ENCODE results near the gene FLOT1. TPM values are rescaled to one million over a fixed set of nuclear protein-coding genes. Genes with fewer than 3 reads are reported as not detected.
"Not testable (repeated sequence)": the region's sequence is repeated elsewhere in the genome, so short reads cannot be mapped to it uniquely, and the experiment has no call there.

Gene FLOT1
- total RNA-seq, 1 donor from 2014 or later: 71.5 TPM

DNA sequence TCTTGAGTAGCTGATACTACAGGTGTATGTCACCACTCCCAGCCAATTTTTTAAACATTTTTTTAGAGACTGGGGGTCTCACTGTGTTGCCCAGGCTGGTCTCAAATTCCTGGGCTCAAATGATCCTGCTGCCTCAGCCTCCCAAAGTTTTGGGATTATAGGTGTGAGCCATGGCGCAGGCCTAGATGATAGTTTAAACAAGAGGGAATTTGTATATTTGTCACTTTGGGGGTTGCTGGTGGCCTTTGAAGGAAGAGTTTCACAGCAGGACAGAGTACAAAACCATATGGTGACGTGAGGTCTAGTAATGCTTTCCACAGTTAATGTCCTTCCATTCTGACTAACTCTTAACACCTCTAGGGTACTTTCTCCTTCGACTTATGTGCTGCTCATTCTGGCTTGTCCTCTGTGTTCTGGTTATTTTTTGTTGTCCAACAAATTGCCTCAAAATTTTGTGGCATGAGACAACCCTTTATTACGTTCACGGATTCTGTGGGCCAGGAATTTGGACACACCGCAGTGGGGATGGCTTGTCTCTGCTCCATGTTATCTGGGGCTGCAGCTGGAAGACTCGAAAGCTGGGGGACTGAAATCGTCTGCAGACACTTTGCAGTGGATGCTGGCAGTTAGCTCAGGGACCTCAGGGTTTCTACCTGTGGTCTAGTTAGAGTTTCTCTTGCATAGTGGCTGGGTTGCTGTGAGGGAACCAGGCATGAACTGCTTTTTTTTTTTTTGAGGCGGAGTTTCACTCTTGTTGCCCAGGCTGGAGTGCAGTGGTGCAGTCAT is 24.9 kb upstream of the FLOT1 start:
- DNase-seq: no peak

DNA sequence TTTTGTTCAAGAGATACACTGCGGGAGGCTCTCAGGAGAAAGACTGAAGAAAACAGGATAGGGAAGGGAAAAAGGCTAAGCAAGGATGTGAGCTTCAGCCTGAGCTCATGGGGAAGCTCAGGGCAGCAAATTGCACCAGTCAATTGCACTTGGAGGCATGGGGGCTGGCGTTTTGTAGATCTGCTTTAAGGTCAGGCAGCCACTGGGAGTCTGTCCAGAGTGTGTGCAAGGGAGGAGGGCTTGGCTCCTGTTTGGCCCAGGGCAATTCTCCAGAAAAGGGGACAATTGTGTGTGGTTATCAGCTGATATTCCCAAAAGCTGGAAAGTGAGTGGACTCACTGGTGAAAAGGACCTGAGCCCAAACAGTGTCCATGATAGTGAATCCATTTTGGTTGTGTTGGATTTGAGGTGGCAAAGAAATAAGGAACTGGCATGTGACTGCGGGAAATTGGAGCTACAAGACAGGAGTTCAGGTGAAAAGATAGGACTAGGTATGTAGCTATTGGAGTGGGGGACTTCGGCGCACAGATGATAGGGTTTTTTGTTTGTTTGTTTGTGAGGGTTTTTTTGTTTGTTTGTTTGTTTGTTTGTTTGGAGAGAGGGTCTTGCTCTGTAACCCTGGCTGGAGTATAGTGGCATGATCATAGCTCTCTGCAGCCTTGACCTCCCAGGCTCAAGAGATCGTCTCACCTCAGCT is 24.1 kb upstream of the FLOT1 start:
- no peak for DNase-seq

DNA sequence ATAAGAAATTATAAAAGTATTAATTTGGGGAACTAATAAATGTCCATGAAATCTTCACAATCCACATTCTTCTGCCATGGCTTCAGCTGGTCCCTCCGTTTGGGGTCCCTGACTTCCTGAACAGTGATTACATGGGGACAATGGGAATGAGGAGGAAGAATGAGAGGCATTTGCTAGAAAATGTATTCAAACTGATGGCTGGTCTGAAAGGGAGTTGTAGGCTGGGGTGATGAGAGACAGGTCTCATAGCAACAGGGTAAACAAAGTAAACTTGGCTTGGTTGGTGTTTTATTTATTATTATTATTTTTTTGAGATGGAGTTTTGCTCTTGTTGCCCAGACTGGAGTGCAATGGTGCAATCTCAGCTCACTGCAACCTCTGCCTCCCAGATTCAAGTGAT is 23.0 kb upstream of the FLOT1 start:
- DNase-seq: peak; percentile 35

DNA sequence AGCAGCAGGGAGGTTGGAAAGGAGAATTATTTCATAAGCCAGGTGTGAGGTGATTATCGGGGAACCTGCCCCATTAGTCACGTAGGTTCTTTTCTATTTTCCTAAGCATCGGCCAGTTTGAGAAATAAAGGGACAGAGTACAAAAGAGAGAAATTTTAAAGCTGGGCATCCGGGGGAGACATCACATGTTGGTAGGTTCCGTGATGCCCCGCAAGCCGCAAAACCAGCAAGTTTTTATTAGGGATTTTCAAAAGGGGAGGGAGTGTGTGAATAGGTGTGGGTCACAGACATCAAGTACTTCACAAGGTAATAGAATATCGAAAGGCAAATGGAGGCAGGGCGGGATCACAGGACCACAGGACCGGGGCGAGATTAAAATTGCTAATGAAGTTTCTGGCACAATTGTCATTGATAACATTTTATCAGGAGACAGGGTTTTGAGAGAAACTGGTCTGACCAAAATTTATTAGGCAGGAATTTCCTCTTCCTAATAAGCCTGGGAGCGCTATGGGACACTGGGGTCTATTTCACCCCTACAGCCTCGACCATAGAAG is 22.1 kb upstream of the FLOT1 start:
- not testable (repeated sequence) for DNase-seq

DNA sequence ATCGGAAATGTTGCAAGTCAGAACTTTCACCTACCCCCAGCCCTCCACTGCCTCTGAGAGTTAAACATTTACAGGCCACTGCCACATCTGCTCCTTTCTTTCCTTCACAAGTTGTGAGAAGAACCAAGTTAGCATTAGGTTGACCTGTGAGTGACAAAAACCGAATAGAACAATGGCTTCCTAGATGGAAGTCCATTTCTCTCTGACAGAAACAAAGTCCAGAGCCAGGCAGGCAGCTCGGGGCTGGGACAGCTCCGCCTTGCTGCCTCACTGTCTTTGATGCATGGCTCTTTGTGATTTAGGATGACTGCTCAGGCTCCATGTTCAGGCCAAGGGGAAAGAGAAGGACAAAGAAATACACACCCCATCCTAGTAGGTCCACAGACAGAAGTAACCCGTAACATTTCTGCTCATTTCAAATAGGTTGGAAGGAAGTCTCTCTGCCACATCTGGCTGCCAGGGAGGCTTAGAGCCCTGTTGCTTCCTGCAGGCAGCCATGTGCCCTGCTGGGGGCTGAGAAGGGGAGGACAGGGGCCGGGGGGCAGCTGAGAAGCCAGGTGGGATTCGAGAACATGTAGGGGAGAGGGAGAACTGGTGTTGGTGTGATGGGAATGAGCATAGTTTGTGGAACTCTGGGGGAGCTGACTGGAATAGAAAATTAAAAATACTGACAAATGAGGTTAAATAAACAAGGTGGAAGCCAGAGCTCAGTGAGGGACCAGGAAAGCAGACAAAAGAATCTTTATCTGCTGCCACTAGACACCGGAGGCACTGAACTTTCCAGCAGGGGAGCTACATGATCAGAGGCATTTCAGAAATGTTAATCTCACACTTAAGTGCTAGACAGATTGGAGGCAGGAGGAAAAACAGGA is 21.4 kb upstream of the FLOT1 start:
- peak; percentile 91 for DNase-seq

DNA sequence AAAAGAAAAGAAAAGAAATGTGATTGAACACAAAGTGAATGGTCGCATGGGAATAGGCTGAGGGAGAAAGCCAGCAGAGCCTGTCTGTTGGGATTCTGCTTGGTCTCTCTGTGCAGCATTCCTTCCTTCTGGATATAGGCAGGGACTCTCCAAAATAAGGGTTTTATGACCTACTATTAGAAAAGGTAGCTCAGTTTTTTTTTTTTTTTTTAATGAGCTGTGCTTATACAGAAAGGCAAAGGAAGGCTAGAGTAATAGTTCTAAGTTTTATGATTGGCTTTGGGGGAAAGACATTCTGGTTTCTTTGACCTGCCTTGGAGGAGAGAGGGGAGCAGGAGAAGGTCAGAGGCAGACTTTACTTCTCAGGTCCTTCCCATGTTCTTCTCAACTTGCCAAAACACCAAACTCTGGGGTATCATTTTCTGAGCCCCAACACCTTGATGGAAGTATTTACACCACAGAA is 20.7 kb upstream of the FLOT1 start:
- DNase-seq: no peak

DNA sequence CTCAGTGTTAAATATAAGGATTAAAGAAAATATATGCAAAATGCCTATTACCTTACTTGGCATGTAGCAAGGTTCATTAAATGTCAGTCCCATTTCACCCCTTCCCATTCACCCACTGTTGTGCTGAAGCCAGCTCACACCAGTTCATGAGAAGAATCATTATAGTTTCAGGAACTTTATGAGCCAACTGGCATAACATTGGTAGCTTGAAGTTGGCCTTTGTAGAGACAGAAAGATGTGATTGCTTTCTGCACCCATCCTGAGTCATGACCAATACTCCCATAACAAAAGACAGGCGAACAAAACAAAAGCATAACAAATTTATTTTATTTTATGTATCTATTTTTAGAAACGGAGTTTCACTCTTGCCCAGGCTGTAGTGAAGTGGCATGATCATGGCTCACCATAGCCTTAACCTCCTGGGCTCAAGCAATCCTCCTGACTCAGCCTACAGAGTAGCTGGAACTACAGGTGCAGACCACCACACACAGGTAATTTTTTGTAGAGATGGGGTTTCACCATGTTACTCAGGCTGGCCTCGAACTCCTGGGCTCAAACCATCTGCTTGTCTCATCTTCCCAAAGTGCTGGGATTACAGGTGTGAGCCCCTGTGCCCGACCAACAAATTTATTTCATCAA is 19.4 kb upstream of the FLOT1 start:
- DNase-seq: no peak

DNA sequence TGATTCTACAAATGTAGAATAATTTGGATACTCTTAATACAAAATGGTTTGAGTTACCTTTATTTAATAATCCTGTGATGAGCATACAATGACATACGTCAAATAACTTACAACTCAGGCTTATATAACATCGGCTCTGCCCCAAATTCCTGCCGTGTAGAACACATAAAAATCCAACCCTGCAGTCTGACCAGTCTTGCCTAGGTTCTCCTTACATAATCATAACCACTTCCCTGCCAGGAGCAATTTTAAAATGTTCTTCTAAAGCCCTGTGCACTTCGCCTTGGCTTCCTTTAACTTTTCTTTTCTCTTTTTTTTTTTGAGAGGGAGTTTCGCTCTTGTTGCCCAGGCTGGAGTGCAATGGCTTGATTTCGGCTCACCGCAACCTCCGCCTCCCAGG is 18.1 kb upstream of the FLOT1 start:
- DNase-seq: no peak

DNA sequence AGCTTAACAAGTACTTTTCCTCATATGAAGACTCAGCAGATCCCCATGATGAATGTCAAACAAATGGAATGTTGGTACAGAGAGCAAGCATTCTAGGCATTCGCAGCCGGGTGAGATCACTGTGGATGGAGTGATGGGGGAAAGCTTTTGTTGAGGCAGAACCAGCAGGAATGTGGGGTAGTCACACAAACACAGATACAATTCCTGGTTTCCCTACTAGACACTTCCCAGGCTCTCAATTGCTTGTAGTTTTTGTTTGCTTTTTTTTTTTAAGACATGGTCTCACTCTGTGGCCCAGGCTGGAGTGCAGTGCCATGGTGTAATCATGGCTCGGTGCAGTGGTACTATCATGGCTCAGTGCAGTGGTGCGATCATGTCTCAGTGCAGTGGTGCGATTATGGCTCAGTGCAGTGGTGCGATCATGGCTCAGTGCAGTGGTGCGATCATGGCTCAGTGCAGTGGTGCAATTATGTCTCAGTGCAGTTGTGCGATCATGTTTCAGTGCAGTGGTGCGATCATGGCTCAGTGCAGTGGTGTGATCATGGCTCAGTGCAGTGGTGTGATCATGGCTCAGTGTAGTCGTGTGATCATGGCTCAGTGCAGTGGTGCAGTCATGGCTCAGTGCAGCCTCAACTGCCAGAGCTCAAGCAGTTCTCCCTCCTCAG is 17.2 kb upstream of the FLOT1 start:
- peak; percentile 73 for DNase-seq

DNA sequence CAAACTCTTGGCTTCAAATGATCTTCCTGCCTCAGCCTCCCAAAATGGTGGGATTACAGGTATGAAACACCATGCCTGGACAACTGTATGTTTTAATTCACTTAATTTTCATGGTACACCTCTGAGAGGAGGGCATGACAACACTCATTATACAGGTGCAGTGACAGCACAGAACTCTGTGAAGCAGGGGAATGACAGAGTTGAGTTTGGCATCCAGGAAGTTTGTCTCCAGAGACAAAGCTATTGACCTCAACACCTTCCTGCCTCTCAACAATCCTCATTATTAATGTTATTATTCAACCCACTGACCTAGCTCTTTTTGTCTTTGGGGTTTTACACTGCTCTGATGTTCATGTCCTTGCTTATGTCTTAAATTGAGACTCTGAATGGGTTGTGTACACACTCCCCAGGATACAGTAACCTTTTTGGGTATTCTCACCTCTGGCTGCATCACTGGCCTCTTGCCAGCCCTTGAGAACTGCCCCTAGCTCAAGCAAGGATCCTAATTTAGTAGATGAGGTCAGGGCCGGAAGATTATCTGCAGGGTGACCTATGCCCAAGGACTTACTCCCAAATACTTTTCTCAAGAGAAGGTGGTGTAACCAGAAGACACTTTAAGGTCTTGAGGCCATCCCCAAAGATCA is 14.9 kb upstream of the FLOT1 start:
- no peak for DNase-seq

DNA sequence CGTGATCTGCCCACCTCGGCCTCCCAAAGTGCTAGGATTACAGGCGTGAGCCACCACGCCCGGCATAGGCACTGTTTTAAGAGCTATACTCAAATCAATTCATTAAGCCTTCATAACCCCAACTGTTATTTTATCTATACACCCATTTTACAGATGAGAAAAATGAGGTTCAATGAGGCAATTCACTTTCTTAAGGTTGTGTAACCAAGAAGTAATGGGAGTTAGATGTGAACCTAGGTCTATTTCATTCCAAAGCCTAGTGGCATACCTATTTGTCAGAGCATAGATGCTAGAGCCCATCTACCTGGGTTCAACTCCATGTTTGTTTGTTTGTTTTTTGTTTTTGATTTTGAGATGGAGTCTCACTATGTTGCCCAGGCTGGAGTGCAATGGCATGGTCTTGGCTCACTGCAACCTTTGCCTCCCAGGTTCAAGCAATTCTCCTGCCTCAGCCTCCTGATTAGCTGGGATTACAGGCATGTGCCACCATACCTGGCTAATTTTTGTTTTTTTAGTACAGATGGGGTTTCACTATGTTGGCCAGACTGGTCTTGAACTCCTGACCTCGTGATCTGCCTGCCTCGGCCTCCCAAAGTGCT is 14.0 kb upstream of the FLOT1 start:
- not testable (repeated sequence) for DNase-seq

DNA sequence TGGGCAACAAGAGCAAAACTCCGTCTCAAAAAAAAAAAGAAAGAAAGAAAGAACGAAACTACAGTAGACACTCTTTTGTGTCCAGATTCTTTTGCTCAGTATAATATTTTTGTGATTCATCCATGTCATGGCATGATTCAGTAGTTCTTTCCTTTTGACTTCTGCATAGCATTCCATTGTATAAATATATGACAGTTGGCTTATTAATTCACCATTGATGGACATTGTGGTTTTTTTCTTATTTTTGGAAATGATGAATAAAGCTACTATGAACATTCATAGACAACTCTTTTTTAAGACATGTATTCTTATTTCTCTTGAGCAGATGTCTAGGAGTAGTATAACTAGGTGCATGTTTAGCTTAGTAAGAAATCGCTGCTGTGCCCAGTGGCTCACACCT is 12.1 kb upstream of the FLOT1 start:
- DNase-seq: no peak

DNA sequence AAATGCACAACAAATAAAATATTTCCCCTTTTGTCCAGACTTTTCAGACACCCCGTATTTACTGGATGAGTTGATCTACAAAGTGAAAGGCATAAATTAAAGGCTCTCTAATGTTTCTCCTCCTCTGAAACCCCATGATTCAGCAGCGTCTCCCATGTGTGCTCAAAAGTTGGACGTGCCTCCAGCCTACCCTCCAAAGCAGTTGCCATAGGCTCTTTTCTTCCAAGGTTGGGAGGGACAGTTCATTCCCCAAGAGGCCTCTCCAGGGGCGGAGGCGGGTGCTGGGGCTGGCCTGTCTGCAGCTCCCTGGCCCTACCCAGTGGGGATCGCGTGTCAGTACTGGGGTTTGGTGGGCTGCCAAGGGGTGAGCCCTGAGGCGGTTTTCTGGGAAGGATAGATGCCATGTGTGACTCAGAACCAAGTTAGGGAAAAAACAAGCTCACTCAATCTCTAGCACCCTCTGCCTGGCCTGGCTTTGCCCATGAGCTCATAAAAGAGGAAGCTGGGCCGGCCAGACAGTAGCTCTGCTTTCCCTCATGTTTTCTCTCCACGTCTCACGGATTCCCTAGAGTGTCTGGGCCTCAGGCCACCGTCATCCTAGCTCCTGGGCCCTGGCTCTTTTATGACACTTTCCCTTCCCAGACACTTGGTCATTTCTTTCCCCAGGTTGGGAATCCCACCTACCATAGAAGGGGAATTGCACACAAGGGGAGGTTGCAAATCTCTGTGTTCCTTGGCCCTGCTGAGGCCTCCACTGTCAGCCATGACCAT is 9.9 kb upstream of the FLOT1 start:
- peak; percentile 97 for DNase-seq

DNA sequence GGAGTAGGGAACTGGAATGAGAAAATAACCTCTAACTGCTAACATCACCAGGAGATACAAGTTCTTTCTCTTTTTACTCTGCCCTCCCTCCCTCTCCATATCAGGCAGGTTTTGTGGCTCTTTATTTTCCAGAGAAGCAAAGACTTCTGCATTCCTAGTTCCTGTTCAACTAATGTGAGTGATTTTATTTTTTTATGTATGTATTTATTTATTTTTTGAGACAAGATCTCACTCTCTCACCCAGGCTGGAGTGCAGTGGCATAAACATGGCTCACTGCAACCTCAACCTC is 7.8 kb upstream of the FLOT1 start:
- DNase-seq: no peak

DNA sequence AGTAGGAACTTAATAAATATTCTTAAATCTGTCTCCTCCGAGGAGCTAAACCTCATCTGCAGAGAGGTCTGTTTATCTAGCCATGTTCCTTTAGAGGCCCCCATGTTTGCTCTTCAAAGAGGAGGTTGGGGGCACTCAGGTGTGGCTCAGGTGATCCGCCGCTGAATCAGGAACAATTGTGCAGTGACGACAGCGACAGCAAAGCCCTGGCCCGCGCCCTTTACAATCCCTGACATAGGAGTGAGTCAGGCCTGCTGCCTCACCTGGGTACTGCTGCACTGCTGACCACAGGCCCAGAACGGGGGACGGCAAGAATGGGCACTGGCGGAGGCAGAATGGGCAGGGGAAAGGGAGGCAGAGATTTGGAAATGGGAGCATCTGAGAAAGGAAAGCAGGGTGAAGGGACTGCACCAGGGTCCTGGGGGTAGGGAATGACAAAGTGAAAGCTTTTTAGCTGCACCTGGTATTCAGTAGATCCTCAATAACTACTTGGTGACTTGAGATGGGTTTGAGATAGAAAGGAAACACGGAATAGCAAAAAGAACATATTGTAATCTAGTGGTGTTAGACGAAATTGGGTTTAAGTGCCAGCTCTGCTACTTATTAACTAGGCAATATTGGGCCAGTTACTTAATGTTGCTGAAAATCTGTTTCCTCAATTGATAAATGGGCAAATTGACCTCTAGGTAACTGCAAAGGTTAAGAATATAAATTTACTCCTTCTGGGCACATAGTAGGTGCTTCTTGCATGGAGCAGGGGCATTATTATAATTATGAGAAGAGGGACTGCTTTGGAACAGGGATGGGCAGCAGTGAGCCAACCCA is 7.3 kb upstream of the FLOT1 start:
- DNase-seq: peak; percentile 41

DNA sequence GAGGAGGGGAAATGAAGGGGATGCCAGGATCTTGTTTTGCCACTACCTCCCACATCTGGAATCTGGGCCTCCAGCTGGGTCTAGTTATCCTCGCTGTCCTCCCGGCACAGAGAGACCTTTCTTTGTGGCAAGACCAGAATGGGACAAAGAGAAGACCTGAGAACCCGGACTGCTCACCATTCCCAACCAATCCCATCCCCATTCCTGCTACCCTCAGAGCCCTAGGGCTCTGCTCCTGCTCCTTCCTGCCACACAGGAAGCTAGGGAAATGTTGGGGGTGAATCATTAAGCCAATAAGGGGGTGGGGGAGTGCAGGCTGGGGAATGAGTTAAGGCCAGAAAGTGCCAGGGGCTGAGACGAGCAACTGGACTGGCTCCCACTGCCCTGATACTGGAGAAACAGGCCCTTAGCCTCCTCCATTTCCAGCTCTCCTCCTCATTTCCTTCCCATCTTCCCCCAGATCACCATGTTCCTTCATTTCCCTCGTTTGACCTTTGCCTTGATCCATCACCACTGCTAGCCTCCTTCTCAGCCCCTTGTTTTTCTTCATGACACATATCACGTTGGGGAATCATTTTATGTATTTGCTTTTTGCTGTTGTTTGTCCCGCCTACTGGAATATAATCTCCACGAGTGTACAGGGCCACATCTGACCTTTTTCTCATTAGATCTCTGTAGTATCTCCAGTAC is 6.5 kb upstream of the FLOT1 start:
- DNase-seq: peak; percentile 87

DNA sequence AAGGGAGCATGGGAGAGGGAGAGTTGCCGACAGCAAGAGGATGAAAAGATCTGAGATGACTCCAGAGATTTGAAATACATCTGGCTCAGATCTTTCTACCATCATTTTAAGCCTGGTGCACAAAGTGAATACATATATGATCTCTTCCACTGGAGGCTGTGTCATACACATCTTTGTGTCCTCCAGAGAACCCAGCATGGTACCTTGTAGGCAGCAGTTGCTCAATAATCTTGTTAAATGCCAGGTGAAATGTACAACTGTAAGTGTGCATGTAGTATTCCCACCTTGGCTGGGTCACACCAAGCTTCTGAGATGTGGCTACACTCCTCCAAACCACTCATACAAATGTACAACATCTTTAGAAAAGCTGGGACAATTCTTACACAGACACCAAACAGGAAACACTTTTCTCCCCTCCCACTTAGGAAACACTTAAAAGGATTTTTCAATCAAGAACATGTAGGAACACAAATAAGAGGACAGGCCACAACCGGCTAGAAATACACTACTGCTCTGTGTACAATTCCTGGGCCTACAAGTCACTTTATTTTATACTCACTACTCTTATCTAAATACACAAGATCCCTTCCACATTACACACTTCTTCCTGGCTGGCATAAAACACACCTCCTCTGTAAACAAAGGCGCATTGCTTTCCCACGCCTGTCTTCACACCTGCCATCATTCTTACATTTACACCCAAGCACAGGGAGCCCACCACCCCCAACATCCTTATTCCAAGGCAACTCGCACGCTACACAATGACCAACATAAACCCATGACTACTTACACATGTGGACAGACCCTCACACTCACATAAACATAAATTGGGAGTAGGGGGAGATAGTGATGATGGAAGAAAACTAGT is 5.6 kb upstream of the FLOT1 start:
- DNase-seq: peak; percentile 96

DNA sequence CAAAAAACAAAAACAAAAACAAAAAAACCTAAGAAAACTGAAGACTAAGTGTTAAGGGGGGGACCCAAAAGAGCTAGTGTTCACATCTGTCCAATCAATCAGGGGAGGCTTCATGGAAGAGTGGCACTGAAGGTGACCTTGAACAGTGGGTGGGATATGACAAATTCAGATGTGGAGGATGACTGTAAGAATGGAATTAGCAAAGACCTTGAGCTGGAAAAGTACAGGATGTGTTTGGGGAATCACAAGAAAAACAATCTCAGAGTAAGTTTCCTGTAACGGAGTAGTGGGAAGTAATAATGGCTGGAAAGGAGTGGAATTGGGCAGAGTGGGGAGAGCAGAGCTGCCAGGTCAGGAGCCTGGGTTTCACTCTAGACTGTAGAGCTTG is 4.8 kb upstream of the FLOT1 start:
- peak; percentile 77 for DNase-seq
